NB4 (cell line): ENCODE results near the gene RNPEP.
"Not testable (repeated sequence)": the region's sequence is repeated elsewhere in the genome, so short reads cannot be mapped to it uniquely, and the experiment has no call there.

Experiments used
- DNase-seq: peaks from one replicate; pipeline ENCODE4 v3.0.0; 2010; ENCODE audit warnings: low read depth
- H3K4me3 ChIP-seq: one replicate; pipeline ENCODE4 v1.5.1; 2011; ENCODE audit warnings: mild to moderate bottlenecking, low read depth, low read length, moderate library complexity
- CTCF ChIP-seq: IDR thresholded peaks from one replicate; pipeline ENCODE4 v1.5.1; 2012; ENCODE audit warnings: low read depth, low read length
- MAX ChIP-seq: IDR thresholded peaks from 2 replicates; pipeline ENCODE4 v1.6.1; 2011; ENCODE audit warnings: low read depth, low read length
- MYC ChIP-seq: IDR thresholded peaks from 2 replicates; pipeline ENCODE4 v1.6.1; 2011; ENCODE audit warnings: low read depth, low read length
- POLR2A ChIP-seq: IDR thresholded peaks from 2 replicates; pipeline ENCODE4 v1.6.1; 2011; ENCODE audit warnings: mild to moderate bottlenecking; ENCODE audit not compliant: insufficient read length; ENCODE audit errors: extremely low read depth

RNPEP gene

GRCh38 chr1:201939574-201939973, 42.9 kb upstream of the RNPEP start:
- DNase-seq: no peak
- H3K4me3 ChIP-seq: no peak overlapping the region

GRCh38 chr1:201940316-201940715, 42.1 kb upstream of the RNPEP start:
- DNase-seq, H3K4me3 ChIP-seq: not testable (repeated sequence)

More at GRCh38 chr1:201939574-201939973, 42.9 kb upstream of the RNPEP start:
- TF ChIP-seq MAX (no peak), MYC (no peak), CTCF (no peak), POLR2A (no peak)

- TF ChIP-seq MYC (no peak), CTCF (no peak), POLR2A (no peak), MAX (no peak)
- DNase-seq: no peak
- no peak overlapping the region for H3K4me3 ChIP-seq
These were observed 40.9 kb upstream of the RNPEP start for GRCh38 chr1:201941420-201942128.

- TF ChIP-seq POLR2A: no peak
- no peak for TF ChIP-seq CTCF
- TF ChIP-seq MAX: no peak
- TF ChIP-seq MYC: no peak
- DNase-seq: no peak
- no peak overlapping the region for H3K4me3 ChIP-seq
These were observed 40.3 kb upstream of the RNPEP start for GRCh38 chr1:201942129-201942495.

GRCh38 chr1:201944002-201944401, 38.4 kb upstream of the RNPEP start:
- TF ChIP-seq CTCF (no peak), MYC (no peak)
- DNase-seq: no peak
- H3K4me3 ChIP-seq: no peak overlapping the region

- DNase-seq: no peak
- no peak overlapping the region for H3K4me3 ChIP-seq
- no peak for TF ChIP-seq CTCF
- no peak for TF ChIP-seq MAX
- no peak for TF ChIP-seq MYC
- TF ChIP-seq POLR2A: no peak
These were observed 37.8 kb upstream of the RNPEP start for GRCh38 chr1:201944639-201945038.
